IMR-90 (cell line): Measurements from ENCODE around the gene RAB27A. TPM values are rescaled to one million over a fixed set of nuclear protein-coding genes. Genes with fewer than 3 reads are reported as not detected.

Experiments
- ATAC-seq: fragments of 200-7000 bp; cut with Tn5 transposase; 2 replicates; pipeline ENCODE4 v1.9.1; 2020; ENCODE audit warnings: low read depth, mild to moderate bottlenecking, moderate library complexity
- BruUV-seq: library from RNA; stranded (reverse); fragments of 400-500 nt; replicated peaks from 2 replicates; lab custom pipeline; 2021; lab: Mats Ljungman, UMichigan
- CTCF ChIA-PET: fragments of 300-600 bp; formaldehyde crosslinking; extraction: SDS; loops from one replicate; lab custom pipeline; 2021; ENCODE audit warnings: antibody characterized with exemption; lab: Yijun Ruan, JAX
- POLR2A ChIA-PET: fragments of 300-600 bp; sonication (Branson Sonifier 250); formaldehyde crosslinking; loops from one replicate; lab custom pipeline; 2022; ENCODE audit warnings: antibody characterized with exemption; ENCODE audit not compliant: unreplicated experiment; lab: Charles Lee
- DNase-seq: peaks from one replicate; pipeline ENCODE4 v3.0.0; 2013
- H2AFZ ChIP-seq: replicated peaks from 2 replicates; pipeline ENCODE3; 2013; ENCODE audit warnings: low read length, mild to moderate bottlenecking; ENCODE audit not compliant: poor library complexity
- H2AK5ac ChIP-seq: 2 replicates; pipeline ENCODE4 v1.6.1; 2013; ENCODE audit warnings: low read depth, low read length, inconsistent platforms
- H2AK9ac ChIP-seq: replicated peaks from 2 replicates; pipeline ENCODE3; 2013; ENCODE audit warnings: mild to moderate bottlenecking, low read depth, low read length, moderate library complexity; ENCODE audit not compliant: poor library complexity
- H2BK120ac ChIP-seq: 2 replicates; pipeline ENCODE4 v1.6.1; 2013; ENCODE audit warnings: low read depth, low read length, inconsistent platforms
- H2BK15ac ChIP-seq: 3 replicates; pipeline ENCODE4 v1.6.1; 2013; ENCODE audit warnings: low read depth, low read length, inconsistent platforms
- H2BK20ac ChIP-seq: 2 replicates; pipeline ENCODE4 v1.6.1; 2013; ENCODE audit warnings: low read depth, mild to moderate bottlenecking, inconsistent platforms, low read length, moderate library complexity
- H2BK5ac ChIP-seq: 2 replicates; pipeline ENCODE4 v1.6.1; 2013; ENCODE audit warnings: mild to moderate bottlenecking, low read depth, low read length, inconsistent platforms; ENCODE audit not compliant: poor library complexity, severe bottlenecking
- H3K14ac ChIP-seq: replicated peaks from 2 replicates; pipeline ENCODE4 v1.6.1; 2013; ENCODE audit warnings: low read depth, low read length, inconsistent platforms
- H3K18ac ChIP-seq: 2 replicates; pipeline ENCODE4 v1.6.1; 2013; ENCODE audit warnings: low read depth, low read length, control low read depth
- H3K23ac ChIP-seq: 2 replicates; pipeline ENCODE4 v1.6.1; 2013; ENCODE audit warnings: low read depth, low read length, inconsistent platforms
- H3K27ac ChIP-seq: 2 replicates; pipeline ENCODE4 v1.5.1; 2013; ENCODE audit warnings: mild to moderate bottlenecking, control low read depth, low read length; ENCODE audit not compliant: insufficient read depth
- H3K27me3 ChIP-seq: 2 replicates; pipeline ENCODE4 v1.6.1; 2013; ENCODE audit warnings: low read length; ENCODE audit not compliant: control insufficient read depth, insufficient read depth
- H3K36me3 ChIP-seq: 2 replicates; pipeline ENCODE4 v1.6.1; 2013; ENCODE audit warnings: low read length, mixed read lengths; ENCODE audit not compliant: control insufficient read depth, insufficient read depth
- H3K4ac ChIP-seq: 2 replicates; pipeline ENCODE4 v1.6.1; 2013; ENCODE audit warnings: low read depth, low read length, inconsistent platforms
- H3K4me1 ChIP-seq: 2 replicates; pipeline ENCODE4 v1.6.1; 2013; ENCODE audit warnings: low read length, mixed read lengths; ENCODE audit not compliant: control insufficient read depth, insufficient read depth
- H3K4me2 ChIP-seq: 2 replicates; pipeline ENCODE4 v1.6.1; 2013; ENCODE audit warnings: low read depth, mild to moderate bottlenecking, control low read depth, low read length, moderate library complexity
- H3K4me3 ChIP-seq: 2 replicates; pipeline ENCODE4 v1.5.1; 2013; ENCODE audit warnings: low read depth, mild to moderate bottlenecking, control low read depth, low read length, moderate library complexity; ENCODE audit not compliant: insufficient read depth
- H3K56ac ChIP-seq: 2 replicates; pipeline ENCODE4 v1.6.1; 2013; ENCODE audit warnings: low read length, inconsistent platforms; ENCODE audit not compliant: insufficient read depth; ENCODE audit errors: extremely low read depth
- H3K79me1 ChIP-seq, 2 experiments: 2 replicates each; pipeline ENCODE4 v1.6.1; 2013; ENCODE audit warnings: low read length in 2 of 2, inconsistent platforms in 1 of 2, low read depth in 1 of 2
- H3K9ac ChIP-seq: 2 replicates; pipeline ENCODE4 v1.6.1; 2013; ENCODE audit warnings: low read depth, low read length, control low read depth
- H3K9me1 ChIP-seq: 2 replicates; pipeline ENCODE4 v1.6.1; 2013; ENCODE audit warnings: low read length, inconsistent platforms; ENCODE audit not compliant: insufficient read depth
- H3K9me3 ChIP-seq: 2 replicates; pipeline ENCODE4 v1.6.1; 2013; ENCODE audit warnings: low read length; ENCODE audit not compliant: control insufficient read depth, insufficient read depth
- H4K20me1 ChIP-seq: 2 replicates; pipeline ENCODE4 v1.6.1; 2013; ENCODE audit warnings: low read length, inconsistent platforms; ENCODE audit not compliant: insufficient read depth
- H4K5ac ChIP-seq: 2 replicates; pipeline ENCODE4 v1.6.1; 2013; ENCODE audit warnings: mild to moderate bottlenecking, low read depth, low read length, control low read depth
- H4K8ac ChIP-seq, 2 experiments: 2 replicates each; pipeline ENCODE4 v1.6.1; 2013; ENCODE audit warnings: low read depth in 2 of 2, low read length in 2 of 2, control low read depth in 1 of 2, inconsistent platforms in 1 of 2
- H4K91ac ChIP-seq: 2 replicates; pipeline ENCODE4 v1.6.1; 2013; ENCODE audit warnings: low read depth, low read length, inconsistent platforms; ENCODE audit not compliant: insufficient read depth
- CEBPB ChIP-seq: IDR thresholded peaks from 2 replicates; pipeline ENCODE4 v1.6.1; 2012; ENCODE audit warnings: low read depth, low read length, improper control_type of control experiment
- FOS ChIP-seq: fragments of 150-350 bp; IDR thresholded peaks from 2 replicates; pipeline ENCODE4 v1.6.1; 2016; ENCODE audit warnings: low read depth, low read length
- NFE2L2 ChIP-seq: fragments of 150-350 bp; IDR thresholded peaks from 2 replicates; pipeline ENCODE4 v1.6.1; 2016; ENCODE audit warnings: low read depth, mild to moderate bottlenecking, low read length
- WGBS, 2 experiments: methylation state at CpG; one replicate each; pipeline versions ENCODE4 v1.1.5 to v1.1.7; 2013; ENCODE audit warnings: missing lambda C conversion rate in 2 of 2; ENCODE audit not compliant: insufficient read length in 1 of 2; ENCODE audit errors: extremely low coverage in 2 of 2; 5-methylcytosine and 5-hydroxymethylcytosine counted together
- dilution Hi-C: fragments of 300-500 bp; cut with HindIII; formaldehyde crosslinking; loops from one replicate; pipeline ENCODE4 v1.14.3; 2018; ENCODE audit warnings: low sequenced_read_pairs; ENCODE audit not compliant: unreplicated experiment
- in situ Hi-C: fragments of 300-500 bp; cut with MboI; formaldehyde crosslinking; loops from 3 replicates; pipeline ENCODE4 v1.14.3; 2019; ENCODE audit warnings: low sequenced_read_pairs, inconsistent platforms, mixed read lengths
- intact Hi-C: fragments of 100-400 bp; cut with micrococcal nuclease; formaldehyde crosslinking; loops from 2 replicates; pipeline ENCODE4 v1.10.0; 2022
- polyA plus RNA-seq, 3 experiments: library from polyadenylated mRNA; depleted of rRNA; stranded (reverse); fragments of >200 nt; gene quantifications; 2 replicates each; pipeline ENCODE4 v1.2.3, GENCODE V29; 2012; ENCODE audit warnings: low replicate concordance in 1 of 3
- total RNA-seq: library from RNA; depleted of rRNA; stranded (reverse); fragments of >200 nt; gene quantifications from 2 replicates; pipeline ENCODE4 v1.2.3, GENCODE V29; 2012
- TF ChIP-seq, protein P1 (sequence below): fragments of 150-350 bp; IDR thresholded peaks from 2 replicates; pipeline ENCODE4 v1.6.1; 2016; ENCODE audit warnings: low read depth, mild to moderate bottlenecking, low read length, moderate library complexity, borderline replicate concordance

The RAB27A gene
- total and polyA plus RNA-seq, 2 of the 4 experiments (the other 2 are of a cell fraction): 4.8 to 13.7 TPM

DNA sequence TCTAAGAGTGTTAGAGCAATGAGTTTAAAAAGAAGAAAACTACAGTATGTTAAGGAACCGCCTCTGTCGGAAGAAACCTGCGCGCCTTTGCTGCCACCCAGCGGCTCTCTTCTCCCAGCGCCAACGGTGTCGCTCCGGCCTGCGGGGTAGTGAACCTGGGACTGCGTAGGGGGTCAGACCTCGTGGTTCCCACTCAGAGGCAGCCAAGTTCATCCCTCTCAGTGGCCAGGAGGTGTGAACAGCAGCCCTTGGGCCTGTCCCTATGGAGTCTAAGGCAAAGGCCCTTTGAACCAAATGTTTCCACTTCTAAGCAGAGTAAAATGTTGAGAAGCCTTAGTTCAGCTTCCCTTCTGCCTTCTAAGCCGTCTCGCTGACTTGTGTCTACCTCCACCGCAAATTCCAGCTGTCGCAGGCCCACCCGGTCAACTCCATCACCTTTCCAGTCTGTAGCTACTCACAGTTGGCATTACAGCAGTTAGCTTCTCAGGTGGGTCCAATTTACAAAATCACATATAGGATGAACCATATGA is 980 bp upstream of the RAB27A start (continued):
- TF ChIP-seq FOS: no peak
- TF ChIP-seq NFE2L2: no peak

GRCh38 chr15:55289011-55289745 is 435 bp downstream of the RAB27A start:
- peak overlapping the region; percentile 25 for H4K91ac ChIP-seq
- peak overlapping the region; percentile 66 for H2AK5ac ChIP-seq
- dilution Hi-C loops (no loop called here), intact Hi-C loops (no loop called here), in situ Hi-C loops (no loop called here)
- H3K4me3 ChIP-seq: peak overlapping the region; percentile 68
- peak overlapping the region; percentile 0; the same call in 1 of the 3 replicates for H2BK15ac ChIP-seq
- TF ChIP-seq CEBPB: peak; percentile 58; the same call in 1 of the 2 replicates
- TF ChIP-seq, protein P1, sequence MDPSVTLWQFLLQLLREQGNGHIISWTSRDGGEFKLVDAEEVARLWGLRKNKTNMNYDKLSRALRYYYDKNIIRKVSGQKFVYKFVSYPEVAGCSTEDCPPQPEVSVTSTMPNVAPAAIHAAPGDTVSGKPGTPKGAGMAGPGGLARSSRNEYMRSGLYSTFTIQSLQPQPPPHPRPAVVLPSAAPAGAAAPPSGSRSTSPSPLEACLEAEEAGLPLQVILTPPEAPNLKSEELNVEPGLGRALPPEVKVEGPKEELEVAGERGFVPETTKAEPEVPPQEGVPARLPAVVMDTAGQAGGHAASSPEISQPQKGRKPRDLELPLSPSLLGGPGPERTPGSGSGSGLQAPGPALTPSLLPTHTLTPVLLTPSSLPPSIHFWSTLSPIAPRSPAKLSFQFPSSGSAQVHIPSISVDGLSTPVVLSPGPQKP: no peak
- peak overlapping the region; percentile 57 for H3K23ac ChIP-seq
- peak overlapping the region; percentile 53 for H4K5ac ChIP-seq
- H4K8ac ChIP-seq: peak overlapping the region; percentile 56 to 63; a peak in 3 of 4 replicates
- peak overlapping the region; percentile 99 for H2AK9ac ChIP-seq
- DNase-seq (peak; percentile 39), ATAC-seq (peak; percentile 35)
- H3K27ac ChIP-seq: peak overlapping the region; percentile 87
- peak overlapping the region; percentile 98 for H3K4me2 ChIP-seq
- H3K4me1 ChIP-seq: no peaks in the 10 kb centered on the region
- peak overlapping the region; percentile 93 for H3K14ac ChIP-seq
- H4K20me1 ChIP-seq: no peaks in the 10 kb centered on the region
- no peaks in the 10 kb centered on the region for H3K9me3 ChIP-seq
- H3K27me3 ChIP-seq: no peaks in the 10 kb centered on the region
- no peaks in the 10 kb centered on the region for H3K9me1 ChIP-seq
- peak overlapping the region; percentile 61 for H3K18ac ChIP-seq
- BruUV-seq: TSS peak; percentile 16
- ChIA-PET POLR2A (no interaction called here), CTCF (no interaction called here)
- H3K56ac ChIP-seq: peak overlapping the region; percentile 52; the same call in 1 of the 2 replicates
- H3K4ac ChIP-seq: peak overlapping the region; percentile 75
- peak overlapping the region; percentile 97 for H2AFZ ChIP-seq
- WGBS, 2 experiments: 0% methylated on average over 5 of the region's 37 CpGs; no CpG with 5 or more reads in 1 of the 2 experiments
- H2BK120ac ChIP-seq: peak overlapping the region; percentile 71; the same call in 1 of the 2 replicates
- H3K9ac ChIP-seq: peak overlapping the region; percentile 95
- H3K79me1 ChIP-seq: peaks cover 5 to 22% of the 10 kb centered on the region in 2 experiments; a peak in 3 of 4 replicates
- H2BK5ac ChIP-seq: peak overlapping the region; percentile 69
- H3K36me3 ChIP-seq: no peaks in the 10 kb centered on the region; the same call in 1 of the 2 replicates
- no peak overlapping the region for H2BK20ac ChIP-seq
